Activated CD8-positive, alpha-beta memory T cell treated with anti-CD3 and anti-CD28 coated beads, Interleukin-2, amount 50 U/mL, for 24 hours (primary cell): ENCODE results near the gene CEP192.
A peak's percentile ranks its signal among the peaks of the same experiment; 100 is the strongest.
"Not testable (repeated sequence)": the region's sequence is repeated elsewhere in the genome, so short reads cannot be mapped to it uniquely, and the experiment has no call there.

Experiments
- DNase-seq: peaks from one replicate; pipeline ENCODE4 v3.0.0-alpha.2; 2020; ENCODE audit errors: extremely low read depth

CEP192 gene, protein sequence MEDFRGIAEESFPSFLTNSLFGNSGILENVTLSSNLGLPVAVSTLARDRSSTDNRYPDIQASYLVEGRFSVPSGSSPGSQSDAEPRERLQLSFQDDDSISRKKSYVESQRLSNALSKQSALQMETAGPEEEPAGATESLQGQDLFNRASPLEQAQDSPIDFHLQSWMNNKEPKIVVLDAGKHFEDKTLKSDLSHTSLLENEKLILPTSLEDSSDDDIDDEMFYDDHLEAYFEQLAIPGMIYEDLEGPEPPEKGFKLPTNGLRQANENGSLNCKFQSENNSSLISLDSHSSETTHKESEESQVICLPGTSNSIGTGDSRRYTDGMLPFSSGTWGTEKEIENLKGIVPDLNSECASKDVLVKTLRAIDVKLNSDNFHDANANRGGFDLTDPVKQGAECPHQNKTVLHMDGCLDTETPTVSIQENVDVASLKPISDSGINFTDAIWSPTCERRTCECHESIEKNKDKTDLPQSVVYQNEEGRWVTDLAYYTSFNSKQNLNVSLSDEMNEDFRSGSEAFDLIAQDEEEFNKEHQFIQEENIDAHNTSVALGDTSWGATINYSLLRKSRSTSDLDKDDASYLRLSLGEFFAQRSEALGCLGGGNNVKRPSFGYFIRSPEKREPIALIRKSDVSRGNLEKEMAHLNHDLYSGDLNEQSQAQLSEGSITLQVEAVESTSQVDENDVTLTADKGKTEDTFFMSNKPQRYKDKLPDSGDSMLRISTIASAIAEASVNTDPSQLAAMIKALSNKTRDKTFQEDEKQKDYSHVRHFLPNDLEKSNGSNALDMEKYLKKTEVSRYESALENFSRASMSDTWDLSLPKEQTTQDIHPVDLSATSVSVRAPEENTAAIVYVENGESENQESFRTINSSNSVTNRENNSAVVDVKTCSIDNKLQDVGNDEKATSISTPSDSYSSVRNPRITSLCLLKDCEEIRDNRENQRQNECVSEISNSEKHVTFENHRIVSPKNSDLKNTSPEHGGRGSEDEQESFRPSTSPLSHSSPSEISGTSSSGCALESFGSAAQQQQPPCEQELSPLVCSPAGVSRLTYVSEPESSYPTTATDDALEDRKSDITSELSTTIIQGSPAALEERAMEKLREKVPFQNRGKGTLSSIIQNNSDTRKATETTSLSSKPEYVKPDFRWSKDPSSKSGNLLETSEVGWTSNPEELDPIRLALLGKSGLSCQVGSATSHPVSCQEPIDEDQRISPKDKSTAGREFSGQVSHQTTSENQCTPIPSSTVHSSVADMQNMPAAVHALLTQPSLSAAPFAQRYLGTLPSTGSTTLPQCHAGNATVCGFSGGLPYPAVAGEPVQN (N-terminal part only)

DNA sequence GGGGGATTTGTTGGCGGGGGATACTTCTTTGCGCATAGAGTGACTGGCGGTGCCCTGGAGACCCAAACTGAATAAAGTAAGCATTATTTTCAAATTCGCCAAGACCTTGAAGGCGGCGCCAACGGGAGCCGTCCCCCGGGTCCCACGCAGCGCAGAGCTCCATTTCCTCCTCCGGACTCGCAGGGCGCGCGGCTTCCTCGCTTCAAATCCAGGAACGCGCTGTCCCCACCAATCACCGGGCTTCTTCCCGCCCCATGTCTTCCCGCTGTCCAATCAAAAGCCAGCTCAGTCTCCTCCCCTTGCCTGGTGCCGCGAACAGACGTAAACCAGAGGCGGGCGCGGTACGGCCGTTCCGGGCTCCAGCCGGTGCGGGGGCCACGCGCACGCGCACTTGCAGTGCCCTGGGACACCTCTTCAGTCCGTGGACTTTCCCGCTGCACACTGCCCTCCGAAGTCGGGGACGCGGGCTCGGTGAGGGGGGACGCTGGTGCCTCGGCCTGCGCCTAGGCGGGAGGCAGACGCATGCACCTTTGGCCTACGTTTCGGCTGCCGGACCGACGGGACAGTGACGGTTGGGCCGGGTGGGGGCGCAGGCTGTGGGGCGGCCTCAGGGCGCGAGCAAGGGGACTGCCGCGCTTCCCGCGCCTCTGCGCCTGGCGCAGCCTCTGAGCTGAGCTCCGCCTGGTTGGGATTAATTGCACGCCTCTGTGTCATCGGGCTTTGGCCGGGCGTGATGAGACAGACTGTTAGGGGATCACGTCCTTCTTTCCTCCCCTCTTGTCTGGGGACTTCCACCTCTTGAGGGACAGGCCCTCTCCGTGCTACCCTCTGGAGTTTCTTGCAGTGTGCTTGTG is at the start of gene CEP192:
CEP192 (plus strand) TSS at position 396 of the 854 bp plus-strand sequence. CDS start 8,063 bp downstream, outside the sequence.
- peak; percentile 94 for DNase-seq

DNA sequence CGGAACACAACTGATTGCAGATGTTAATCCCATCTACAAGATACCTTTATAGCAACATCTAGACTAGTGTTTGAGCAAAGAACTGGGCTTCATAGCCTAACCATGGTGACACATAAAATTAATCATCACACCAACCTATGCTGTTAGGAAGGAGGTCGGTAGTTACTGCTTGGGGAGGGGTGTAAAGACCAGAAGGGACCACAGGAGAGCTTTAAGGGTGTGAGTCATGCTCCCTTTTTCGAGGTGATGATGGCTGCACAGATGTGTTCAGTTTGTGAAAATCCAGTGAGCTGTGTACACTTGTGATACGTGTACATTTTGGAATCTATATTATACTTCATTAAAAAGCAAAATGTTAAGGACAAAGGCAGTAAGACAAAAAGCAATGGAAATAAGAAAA is 47.9 kb upstream of the CEP192 start:
- DNase-seq, result no peak

DNA sequence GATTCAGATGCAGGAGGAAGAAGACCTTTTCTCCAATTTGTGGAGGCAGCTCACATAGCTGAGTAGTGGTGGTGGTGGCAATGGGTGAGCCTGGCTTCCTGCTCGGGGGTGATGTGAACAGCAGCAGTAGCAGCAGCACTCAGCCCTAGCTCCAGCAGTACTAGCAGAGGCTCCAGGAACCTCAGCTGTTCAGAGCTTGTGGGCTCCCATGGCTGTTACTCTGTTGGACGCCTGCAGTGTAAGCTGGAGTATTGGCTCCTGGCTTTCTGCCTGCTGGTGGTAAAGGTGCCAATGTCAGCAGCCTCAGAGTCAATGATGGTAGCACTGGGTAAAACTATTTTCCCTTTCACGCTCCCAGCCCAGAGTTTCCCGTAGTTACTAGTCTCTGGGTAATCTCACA is 46.5 kb upstream of the CEP192 start:
- no peak for DNase-seq

DNA sequence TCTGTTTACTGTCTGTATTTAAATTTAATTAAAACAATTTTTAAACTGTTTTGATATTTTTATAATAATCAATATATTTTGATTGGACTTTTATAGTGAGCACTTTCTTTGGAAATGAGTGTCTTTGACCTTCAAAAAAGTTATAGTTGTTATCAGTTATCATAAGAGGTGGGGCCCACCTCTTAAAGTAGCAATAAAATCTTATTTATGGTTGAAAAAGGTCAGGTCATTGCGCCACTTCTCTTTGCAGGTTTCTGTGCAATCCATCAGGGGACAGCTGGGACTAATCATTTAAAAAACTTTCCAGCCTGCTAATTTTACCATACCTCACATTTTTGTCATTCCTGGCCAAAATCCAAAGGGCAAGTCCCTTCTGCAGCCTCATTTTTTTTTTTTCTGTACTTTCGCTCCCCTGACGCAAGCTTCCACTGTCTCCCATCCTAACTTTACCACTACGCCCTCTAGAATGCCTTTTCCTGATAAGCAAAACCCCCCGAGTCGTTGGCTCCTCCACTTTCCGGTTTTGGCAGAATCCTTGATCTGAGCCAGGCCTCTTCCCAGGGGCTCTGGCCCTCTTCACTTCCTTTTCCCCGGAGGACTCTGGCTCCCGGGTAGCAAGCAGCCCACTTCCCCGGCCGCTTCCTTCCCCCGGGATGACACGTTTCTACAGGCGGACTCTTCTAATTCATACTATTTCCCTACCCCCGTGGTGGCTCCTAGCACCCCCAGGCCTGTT is 44.4 kb upstream of the CEP192 start:
- DNase-seq, result no peak

DNA sequence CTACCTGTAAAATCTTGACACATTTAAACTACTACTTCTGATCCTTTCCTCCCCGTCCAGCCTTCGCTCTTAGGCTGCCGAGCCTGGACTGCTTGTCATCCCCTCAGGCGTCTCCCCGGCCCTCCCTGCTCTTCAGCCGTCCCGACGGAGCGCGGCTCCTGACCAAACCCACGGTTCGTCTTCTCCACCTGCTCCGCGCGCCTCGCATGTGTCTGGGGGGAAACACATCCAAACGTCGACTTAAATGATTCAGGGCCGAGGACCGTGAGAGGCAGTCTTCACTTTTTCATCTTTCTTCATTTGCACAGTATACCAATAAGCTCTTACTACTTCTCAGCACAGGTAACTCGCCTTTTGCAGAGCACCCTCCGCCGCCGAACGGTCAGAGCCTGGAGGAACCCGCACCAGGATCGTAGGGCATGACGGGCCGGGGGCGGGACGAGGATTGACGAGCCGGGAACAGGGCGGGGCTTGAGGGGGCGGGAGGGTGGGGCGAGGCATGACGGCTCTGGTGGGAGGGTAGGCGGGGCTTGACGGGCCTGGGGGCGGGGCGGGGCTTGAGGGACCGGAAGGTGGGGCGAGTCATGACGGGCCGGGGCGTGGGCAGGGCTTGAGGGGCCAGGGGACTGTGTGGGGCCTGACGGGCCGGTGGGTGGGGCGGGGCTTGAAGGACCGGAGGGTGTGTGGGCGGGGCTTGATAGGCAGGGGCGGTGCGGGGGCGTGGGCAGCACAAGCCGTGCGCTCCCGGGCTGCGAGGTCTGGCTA is 43.7 kb upstream of the CEP192 start, which contains the start of gene SEH1L:
SEH1L (plus strand) TSS at position 727 of the 765 bp plus-strand sequence. CDS start 111 bp downstream, outside the sequence.
- DNase-seq, result peak; percentile 99

DNA sequence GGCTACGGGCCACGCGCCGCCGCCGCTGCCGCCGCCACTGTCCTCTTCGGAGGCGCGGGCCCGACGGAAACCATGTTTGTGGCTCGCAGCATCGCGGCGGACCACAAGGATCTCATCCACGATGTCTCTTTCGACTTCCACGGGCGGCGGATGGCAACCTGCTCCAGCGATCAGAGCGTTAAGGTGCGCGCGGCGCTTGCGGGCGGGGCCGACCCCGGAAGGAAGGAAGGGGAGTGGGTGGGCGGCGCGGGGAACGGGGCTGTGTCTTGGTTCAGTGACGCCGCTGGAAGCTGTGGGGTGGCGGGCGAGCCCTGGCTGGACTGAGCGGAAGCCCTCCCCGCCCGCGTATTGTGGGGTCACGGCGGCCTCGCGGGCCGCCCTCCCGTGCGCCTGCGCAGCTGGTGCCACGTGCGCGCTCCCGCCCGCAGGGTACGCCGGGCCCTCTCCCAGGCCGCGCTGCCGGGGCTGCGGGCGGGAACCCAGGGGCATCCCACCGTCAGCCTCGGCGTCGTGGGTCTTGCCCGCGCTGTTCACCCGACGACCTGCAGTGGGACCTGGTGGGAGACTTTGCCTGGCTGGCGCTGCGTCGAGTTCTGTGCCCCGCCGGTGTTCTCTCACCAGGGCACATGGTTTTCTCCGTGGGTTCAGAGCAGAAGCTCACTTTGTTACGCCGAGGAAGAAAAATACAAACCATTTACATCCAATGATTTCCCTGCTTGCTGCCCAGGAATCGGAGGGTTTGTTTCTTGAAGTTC is 42.9 kb upstream of the CEP192 start:
- DNase-seq, result peak; percentile 97

DNA sequence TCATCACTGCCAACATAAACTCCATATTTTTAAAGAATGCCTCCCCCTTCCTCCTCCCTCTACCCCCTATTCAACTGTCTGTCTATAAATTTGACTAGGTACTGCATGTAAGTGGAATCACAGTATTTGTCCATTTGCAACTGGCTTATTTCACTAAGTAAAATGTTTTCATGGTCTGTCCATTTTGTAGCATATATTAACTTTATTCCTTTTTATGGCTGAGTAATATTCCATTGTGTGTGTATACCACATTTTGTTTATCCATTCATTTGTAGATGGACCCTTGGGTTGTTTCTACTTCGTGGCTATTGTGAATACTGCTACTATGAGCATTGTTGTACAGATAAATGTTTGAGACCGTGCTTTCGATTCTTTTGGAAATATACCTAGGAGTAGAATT is 32.7 kb upstream of the CEP192 start:
- no peak for DNase-seq

DNA sequence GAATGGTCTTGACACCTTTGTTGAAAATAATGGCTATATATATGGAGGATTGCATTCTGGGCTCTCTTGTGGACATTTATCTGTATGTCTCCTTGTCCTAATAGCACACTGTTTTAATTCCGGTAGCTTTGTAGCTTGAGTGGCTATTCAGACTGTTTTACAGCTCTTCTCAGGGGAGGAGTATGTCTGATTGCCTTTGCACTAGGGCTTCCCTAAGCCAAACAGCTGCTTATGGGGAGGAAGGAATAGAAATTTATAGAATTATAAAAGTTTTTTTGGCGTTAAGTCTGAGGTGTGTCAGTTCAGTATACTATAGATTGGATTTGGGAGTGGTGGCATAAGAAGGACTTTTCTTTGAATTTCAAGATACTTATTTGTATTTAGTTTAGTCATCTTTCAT is 30.8 kb upstream of the CEP192 start:
- DNase-seq, result no peak

DNA sequence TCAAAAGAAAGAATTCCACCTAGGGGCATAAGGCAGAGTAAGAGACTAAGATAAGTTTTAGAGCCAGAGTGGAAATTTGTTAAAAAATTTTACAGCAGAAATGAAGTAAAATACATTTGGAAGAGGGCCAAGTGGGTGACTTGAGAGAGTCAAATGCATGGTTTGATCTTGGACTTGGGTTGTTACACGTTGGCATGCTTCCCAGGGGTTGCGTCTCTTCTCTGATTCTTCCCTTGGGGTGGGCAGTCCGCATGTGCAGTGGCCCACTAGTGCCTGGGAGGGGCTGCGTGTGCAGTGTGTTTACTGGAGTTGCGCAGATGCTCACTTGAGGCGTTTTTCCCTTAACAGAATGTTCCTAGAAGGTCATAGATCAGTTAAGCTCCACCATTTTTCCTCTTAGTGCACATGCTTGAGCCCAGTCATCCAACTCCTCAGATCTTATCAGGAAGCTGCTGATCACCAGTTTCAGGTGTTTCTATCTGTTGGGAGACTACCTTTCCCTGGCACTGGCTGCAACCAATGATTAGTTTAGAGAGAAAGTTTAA is 30.2 kb upstream of the CEP192 start:
- DNase-seq, result no peak

DNA sequence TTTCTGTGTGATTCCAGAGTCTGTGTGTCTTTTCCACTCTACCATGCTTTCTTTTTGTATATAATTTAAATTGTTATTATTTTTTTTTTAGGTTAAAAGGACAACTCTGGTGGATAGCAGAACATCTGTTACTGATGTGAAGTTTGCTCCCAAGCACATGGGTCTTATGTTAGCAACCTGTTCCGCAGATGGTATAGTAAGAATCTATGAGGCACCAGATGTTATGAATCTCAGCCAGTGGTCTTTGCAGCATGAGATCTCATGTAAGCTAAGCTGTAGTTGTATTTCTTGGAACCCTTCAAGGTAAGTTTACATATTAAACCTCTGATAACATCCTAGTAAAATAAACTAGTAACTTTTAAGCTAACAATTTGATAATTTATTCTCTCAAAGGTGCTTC is 28.1 kb upstream of the CEP192 start:
- DNase-seq, result no peak

DNA sequence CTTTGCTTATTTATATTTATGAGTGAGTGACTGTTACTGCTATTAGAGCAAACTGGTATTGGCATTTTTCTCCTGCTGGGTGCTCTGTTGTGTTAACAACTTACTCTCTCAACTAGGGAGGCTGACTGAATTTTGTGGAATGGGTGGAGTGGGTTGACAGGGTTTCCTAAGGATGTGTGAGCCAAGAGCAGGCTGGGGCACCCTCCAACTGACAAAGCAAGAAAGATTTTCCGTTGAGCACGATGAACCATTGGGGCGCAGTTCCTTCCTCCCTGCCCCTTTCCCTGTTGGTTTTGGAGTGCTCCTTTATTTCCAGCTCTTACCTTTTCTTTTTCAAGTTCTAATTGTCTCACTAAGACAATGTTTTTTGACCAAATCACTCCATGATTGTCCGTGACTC is 23.0 kb upstream of the CEP192 start:
- no peak for DNase-seq

DNA sequence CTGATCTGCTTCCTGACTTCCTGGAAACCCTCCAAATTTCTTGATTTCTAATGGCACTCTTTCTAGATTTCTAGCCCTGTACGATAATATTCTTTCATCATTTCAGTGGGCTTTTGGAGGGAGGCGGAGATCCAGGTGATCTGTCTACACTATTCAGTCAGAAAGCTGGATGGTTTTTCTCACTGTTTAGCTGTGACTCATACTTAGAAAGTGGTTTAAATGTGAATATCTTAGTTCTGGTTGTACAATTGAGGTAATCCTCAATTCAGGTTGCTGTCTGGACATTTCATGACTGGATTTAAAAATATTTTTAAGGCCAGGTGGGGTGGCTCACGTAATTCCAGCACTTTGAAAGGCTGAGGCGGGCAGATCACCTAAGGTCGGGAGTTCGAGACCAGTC is 22.5 kb upstream of the CEP192 start:
- DNase-seq, result no peak

DNA sequence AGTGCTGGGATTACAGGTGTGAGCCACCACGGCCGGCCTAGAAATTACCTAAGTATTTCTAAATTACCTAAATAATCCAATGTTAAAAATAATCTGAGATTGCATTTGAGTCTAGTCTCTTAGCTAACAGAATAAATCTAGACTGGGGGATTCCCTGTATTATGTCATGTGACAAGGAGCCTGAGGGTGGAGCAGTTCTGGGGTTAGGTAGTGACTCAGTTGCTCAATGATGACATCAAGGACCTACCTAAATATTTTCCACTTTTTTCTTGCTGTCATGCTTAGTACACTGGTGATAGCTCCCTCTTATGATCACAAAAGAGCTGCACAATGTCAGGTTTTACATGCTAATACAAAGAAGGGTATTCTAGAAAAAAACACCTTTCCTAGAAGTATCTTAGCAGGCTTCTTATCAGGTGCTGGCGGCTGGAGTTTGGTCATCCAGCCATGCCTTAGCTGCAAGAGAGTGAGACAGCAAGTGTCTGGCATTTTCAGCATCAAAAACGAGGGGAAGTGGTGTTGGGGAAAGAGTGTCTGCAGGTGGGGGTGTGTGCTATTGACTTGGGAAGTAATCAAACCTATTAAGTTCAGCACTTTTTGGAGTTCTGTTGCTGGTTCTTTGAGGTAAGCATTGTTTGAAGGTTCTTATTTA is 17.5 kb upstream of the CEP192 start:
- DNase-seq, result no peak

DNA sequence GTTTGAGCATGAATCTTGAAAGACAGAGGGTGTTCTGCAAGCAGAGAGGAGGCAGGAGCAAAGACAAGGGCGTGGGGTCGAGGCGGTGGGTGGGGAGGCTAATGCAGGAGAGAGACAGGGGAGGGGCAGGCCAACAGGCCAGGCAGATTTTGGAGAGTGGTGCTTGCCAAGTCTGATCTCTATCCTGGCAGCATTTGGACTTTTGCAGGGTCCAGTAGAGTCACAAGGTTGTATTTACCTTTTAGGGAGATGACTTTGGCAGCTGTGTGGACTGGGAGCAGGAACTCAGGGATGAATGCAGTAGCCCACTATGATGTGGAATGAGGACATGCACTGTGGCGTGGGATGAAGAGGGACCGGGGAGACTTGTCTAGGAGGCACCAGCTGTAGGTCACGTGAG is 15.7 kb upstream of the CEP192 start:
- DNase-seq, result no peak

DNA sequence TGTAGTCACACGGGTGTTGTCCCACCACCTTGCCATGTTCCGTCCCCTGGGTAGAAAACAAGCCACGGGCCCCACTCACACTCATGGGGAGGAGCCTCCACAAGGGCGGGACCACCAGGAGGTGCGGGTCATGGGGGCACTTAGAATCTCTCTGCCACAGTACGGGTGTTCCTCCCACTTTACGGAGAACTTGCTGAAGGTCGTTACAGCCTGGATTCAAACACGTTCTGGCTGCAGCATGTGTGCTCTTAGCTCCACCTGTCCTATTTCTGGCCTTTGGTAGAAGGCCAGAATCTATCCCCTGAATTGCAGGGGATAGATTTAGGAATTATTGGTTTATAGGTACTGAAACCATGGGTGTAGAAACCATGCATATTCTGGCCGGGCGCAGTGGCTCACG is 14.9 kb upstream of the CEP192 start:
- no peak for DNase-seq

DNA sequence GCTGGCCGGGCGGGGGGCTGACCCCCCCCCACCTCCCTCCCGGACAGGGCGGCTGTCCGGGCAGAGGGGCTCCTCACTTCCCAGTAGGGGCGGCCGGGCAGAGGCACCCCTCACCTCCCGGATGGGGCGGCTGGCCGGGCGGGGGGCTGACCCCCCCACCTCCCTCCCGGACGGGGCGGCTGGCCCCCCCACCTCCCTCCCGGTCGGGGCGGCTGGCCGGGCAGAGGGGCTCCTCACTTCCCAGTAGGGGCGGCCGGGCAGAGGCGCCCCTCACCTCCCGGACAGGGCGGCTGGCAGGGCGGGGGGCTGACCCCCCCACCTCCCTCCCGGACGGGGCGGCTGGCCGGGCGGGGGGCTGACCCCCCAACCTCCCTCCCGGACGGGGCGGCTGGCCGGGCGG is 11.1 kb upstream of the CEP192 start:
- DNase-seq, result not testable (repeated sequence)

DNA sequence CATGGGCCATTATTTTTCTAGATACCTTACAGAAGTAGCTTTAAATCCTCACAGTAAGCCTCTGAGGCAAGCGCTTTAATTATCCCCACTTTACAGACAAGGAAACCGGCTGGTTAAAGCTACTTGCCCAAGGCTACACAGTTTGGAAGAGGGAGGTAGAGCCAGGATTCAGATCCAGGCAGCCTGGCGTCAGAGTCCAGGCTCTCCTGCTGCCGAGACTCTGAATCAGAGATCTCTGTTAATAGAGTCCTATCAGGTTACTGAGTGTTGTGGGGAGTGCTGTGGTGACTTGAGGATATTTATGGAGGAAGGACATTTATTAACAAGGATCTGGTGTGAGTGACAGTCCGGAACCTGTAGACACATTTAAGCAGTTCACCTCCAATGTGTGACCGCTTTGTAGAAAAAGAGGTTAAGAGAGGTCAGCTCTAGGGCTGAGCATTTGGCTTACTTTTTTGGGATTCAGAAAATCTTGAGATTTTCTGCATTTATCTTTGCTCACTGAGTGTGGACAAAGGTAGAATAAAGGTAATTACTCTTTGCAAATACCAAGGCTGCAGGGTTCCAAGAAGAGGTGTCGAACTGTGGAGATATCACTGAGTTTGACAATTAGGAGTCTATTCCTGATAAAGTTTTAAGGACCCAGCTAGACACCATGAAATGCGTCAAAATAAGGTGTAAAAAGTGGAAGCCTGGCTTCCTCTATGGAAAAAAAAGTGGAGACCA is 1.6 kb upstream of the CEP192 start:
- no peak for DNase-seq
